HK-2 (cell line): ENCODE measurements around the gene CTU2.

Experiments
- DNase-seq: peaks from one replicate; pipeline ENCODE4 v3.0.0-alpha.2; 2018; ENCODE audit not compliant: unreplicated experiment

The CTU2 gene

DNA sequence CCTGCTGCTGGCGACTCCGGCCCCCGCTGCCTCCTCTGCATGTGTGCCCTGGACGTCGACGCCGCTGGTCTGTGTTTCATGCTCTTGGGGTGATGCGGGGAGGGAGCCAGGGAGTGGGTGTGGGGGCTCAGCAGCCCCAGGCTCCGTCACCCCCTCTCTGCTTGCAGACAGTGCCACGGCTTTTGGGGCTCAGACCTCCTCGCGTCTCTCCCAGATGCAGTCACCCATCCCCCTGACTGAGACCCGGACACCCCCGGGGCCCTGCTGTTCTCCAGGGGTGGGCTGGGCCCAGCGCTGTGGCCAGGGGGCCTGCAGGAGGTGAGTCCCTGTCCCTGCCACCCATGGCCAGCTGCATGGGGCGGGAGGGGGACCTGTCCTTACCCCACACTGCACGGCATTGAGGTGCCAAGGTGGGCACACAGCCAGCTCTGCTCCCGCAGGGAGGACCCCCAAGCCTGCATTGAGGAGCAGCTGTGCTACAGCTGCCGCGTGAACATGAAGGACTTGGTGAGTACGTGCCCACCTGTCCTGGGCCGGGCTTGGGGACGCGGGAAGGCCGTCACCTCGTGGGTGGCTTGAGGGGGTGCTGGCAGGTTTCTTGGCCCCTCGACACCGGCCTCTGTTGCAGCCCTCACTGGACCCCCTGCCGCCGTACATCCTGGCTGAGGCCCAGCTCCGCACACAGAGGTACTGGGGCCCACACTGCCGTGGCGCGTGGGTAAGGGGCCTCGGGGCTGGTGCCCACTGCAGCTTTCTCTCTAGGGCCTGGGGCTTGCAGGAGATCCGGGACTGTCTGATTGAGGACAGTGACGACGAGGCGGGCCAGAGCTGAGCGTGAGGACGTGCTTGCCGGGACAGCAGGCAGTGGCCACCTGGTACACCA, 8.4 kb downstream of the CTU2 start:
- DNase-seq = no peak

DNA sequence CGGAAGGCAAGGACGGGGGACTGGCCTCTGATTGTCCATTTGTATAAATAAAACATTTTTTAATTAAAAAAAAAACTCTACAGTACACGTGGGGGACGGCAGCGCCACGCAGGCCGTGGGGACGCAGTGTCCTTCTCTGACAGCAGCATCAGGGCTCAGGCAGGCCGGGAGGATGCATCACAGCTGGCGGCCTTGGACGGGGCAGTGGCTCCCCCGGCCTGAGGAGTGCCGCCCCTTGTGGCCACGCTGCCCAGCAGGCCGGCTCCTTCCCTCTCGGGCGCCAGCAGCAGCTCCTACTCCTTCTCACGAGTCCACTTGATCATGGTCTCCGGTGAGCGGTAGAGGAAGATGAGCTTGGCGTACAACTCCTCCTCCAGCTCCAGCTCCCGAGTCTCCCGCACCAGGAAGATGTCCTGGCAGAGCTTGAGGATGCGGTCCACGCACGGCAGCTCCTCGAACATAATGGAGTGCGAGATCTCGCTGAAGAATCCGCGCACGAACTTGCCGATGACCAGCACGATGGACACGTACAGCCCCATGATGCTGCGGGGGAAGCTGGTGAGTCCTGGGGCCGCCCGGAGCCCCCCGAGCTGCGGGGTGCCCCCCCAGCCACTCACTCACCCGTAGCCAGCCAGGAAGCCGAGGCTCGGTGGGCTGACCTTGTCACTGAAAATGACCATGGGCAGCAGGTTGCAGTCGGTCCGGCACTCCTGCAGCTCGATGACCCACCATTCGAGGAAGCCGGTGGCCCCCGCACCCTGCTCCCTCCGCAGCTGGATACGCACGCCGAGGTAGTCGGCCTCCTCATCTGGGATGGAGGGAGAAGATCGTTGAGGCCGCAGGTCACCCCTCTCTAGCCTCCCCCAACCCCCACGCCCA, 9.2 kb downstream of the CTU2 start:
- no peak for DNase-seq

DNA sequence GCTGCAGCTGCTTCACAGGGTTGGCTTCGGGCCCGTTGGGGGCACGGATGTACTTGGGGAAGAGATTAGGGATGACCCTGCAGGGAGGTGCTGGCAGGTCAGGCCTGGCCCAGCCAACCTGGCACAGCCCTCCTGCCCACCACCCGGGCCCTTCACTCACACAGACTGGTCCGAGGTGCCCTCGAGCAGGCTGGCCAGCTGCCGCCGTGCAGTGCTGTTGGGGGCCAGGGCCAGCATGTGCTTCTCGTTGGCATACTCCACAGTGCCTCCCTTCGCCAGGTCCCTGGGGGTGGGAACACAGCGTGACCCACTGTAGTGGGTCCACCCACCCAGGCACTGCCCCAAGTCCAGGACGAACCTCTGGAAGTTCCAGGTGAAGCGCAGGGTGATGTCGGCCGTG, 9.9 kb downstream of the CTU2 start:
- no peak for DNase-seq

DNA sequence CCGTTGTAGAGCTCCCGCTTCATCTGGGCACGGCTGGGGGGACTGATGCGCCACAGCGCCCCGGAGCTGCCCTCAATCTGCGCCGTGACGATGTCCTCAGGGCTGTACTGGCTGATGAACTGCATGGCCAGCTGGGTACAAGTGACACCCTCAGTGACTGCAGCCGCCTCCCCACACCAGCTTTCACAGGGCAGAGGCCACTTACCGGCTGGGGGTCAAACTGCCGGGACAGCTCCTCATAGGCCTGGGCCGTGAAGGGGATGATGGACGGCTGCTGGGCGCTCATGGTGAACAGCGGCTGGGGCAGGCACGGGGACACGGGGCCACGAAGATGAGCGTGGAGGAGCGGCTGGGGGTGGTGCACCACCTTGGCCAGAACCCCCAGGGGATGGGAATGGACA, 10.3 kb downstream of the CTU2 start:
- no peak for DNase-seq

DNA sequence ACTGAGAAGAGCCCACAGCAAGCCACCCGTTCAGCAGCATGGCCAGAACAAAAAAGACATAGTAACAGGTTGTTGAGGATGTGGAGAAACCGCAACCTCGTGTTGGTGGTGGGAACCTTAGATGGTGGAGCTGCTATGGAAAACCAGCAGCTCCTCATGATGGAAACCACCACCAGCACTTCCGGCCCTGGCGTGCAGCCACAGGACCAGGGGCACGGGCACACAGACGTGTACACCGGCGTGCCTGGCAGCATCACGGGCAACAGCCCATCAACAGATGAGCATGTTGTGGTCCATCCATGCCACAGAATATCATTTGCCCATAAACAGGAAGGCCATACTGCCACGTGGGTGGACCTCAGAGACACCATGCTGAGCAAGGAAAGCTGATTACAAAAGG, 11.9 kb downstream of the CTU2 start:
- DNase-seq = no peak

DNA sequence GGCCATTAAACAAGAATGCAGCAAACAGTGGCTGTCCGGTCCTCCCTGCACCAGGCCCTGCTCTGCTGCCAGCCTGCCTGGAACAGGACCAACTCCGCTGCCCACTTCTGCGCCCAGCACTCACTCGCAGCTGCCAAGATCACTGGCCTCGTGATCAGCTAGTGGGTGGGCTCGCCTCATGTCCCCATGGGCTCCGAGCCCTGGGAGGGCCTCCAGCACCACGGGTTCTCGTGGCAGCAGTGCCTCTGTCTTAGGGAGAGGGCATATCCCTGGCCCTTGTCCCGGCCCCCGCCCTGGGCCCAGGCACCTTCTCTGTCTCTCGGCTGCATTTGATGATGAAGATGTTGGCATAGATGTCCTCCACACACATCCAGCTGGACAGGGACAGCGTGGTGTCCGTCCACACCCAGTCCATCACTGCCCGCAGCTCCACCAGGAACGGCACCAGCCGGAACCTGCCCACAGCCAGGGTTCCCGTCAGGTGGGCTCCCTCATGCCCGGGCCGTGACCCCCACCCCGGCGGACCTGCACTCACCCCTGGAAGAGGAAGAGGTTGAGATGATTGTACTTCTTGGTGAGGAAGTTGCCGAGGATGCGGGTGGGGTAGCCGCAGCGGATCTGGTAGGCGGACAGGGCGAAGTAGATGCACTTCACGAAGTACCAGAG, 13.1 kb downstream of the CTU2 start:
- DNase-seq = no peak

DNA sequence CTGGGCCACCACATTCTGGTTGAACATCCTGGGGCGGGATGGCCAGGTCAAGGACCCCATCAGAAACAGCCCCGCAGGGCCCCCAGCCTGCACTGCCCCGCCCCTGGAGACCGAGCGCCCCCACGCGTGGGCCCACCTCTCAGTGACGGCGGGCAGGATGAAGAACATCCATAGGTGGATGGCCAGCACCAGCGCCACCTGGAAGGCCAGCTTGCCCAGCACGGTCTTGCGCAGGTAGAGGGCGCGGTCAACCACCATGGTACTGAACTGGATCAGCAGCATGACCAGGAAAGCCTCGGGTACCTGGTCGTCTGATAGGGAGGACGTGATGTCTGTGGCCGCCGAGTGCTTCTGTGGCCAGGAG, 13.6 kb downstream of the CTU2 start:
- DNase-seq = no peak

DNA sequence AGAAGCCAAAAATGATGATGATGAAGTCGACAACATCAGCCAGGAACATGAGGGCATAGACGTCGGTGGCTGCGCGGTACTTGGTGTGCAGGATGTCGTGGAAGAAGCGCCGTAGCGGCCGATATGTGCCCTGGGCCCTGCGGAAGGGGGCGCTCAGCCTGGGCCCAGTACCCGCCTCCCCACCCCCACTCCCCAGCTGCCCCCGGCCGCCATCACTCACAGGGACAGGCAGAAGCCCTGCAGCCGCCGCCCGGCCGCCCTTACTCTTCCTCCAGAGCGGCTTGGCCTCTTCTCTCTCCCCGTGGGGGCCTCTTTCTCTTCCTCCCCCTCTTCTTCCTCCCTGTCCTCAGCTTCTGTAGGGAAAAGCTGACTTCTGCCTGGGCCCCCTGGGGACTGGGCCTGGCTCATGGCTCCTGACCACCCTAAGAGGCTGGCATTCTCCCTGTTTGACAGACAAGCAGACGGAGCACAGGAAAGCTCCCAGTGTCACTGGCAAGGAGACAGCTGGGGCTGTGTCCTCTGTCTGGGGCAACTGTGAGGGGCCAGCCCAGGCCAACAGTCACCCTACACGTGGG, 14.2 kb downstream of the CTU2 start:
- DNase-seq = no peak

DNA sequence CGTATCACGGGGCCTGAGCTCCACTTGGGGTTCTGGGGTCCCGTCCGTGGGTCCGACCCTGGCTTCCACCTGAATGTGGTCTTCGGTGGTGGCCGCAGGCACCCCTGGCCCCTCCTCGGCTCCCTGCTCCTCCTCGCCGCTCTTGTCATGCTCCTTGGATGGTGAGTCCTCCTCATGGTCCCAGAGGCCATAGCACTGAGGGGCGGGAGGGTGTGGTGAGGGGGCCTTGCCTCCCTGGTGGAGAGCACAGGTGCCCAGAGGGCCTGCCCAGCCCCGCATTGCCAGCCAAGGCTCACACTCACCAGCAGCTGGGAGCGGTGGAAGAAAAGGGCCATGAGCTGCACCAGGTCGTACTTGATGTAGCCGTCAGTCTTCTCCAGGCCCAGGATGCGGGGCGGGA, 14.9 kb downstream of the CTU2 start:
- no peak for DNase-seq

DNA sequence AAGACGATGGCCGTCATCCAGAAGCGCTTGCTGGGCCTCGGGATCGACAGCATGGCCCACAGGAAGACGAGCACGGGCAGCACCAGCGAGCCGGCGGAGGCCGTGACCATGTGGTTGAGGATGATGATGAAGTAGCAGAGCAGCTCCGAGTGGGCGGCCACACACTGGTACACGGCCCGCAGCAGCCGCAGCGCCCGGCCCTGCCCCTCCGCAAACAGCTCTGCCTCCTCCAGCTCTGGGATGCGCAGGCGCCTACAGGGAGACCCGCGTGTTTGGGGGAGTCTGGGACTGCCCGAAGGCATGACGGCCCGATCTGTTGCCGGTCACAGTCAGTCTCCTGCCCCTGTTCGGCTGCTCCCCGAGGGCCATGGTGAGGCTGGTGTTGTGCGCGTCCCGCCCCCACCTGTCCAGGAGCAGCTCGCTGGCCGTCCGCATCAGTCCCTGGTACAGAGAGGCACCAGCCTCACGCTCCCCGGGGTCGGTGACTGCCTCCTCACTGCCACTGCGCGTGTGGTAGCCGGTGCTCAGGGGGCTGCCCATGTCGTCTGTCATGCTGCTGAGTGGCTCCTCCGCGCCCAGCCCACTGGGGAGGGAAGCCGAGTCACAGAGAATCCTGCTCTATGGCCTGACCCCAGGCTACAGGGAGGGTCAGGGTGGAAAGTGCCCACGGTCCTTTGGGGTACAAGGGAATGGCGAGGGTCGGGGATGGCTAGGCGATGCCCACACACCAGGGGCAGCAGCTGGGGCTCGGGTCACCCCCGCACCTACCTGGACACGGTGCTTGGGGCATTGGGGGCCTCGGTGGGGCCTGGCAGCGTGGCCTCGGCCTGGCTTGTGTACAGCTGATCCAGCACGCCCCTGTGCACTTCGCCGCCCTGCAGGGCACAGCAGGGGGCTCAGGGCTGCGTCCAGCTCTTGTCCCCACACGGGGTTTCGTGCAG, 15.8 kb downstream of the CTU2 start:
- no peak for DNase-seq

DNA sequence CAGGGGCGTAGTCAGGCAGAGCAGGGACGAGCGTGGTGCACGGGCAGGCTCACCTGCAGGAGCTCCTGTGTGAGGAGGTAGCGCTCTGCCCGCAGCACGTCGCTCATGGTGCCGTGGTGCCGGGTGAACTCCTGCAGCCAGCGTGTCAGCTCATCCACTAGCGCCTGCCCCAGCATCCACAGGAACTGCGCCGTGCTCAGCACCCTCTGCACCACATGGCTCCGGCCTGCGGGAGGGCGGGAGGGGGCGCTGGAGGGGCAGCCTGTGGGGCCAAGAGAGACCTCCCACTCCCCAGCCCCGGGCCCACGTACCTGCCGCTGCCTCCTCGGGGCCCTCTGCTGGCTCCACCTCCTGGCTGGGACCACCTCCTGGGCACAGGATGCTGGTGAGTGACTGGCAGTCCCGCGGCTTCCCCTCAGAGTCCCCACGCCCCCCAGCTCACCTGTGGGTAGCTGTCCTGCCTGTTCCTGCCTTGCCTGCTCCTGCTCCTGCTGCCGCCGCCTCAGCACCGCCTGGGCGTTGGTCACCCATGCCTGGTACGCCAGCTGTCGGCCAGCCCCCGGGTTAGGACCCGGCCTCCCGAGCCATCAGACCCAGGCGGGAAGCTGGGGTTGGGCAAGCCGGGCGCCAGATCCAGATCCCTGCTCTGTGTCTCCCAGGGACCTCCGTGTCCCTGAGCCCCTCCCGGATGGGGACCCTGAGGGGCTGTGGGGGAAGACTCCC, 16.6 kb downstream of the CTU2 start:
- DNase-seq = no peak

DNA sequence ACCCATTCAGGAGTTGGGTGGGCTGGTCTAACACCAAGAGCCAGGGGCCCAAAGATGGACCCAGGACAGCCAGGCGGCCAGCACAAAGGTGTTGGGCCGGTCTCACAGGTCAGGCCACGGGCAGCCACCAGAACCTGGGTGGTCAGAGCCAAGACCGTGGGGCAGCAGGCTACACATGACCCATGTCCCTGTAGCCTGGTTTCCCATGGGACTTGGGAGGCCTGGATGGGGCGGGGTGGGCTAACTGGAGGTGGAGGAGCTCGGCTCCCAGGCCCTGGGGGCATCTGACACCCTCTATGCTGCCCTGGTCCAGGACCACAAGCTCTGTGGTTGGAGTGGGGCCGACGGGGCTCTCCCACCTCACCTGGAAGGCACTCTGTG, 17.2 kb downstream of the CTU2 start:
- DNase-seq = no peak

DNA sequence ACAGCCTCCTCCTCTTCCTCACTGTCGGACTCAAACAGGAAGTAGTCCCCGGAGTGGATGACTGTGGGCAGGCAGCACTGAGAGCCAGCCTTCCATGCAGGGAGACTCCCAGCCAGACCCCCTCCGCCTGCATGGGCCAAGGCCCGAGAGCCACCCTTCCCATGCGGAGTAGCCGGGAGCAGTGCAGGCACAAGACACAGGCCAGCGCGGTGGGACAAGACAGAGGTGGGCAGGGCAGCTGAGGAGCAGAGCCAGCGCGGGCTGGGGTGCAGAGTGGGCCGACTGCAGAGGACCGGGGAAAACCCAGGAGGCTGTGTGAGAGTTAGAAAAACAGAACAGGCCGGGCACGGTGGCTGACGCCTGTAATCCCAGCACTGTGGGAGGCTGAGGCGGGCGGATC, 17.6 kb downstream of the CTU2 start:
- DNase-seq = no peak

DNA sequence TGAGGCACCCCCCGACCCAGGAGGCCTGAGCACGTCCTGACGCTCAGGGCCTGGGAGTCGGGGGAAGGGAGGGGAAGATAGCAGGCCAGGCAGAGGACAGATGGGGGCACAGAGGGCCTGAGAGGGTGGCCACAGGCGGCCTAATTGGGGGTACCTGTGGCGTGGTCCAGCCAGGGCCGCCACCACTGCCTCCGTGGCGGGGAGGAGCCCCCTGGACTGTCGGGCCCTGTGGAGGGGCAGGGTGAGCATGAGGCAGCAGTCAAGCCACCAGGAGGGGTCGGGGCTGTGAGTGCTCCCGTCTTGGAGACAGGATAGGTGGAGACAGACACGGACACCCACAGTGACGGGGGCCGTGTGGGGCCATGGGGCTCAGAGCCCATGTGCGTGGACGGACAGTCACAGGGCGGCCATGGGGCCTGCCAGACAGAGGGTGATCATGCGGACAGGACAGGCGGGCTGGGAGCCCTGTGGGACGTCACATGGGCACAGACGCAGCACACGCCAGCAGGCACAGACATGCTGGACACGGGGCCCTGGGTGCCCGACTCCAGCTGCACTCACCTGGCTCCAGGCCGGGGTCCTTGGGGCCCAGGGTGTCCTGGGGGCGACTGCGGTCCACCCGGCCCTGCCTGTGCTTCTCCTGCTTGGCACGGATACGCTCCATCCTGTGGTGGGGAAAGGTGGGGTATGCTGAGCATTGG, 18.7 kb downstream of the CTU2 start:
- no peak for DNase-seq

DNA sequence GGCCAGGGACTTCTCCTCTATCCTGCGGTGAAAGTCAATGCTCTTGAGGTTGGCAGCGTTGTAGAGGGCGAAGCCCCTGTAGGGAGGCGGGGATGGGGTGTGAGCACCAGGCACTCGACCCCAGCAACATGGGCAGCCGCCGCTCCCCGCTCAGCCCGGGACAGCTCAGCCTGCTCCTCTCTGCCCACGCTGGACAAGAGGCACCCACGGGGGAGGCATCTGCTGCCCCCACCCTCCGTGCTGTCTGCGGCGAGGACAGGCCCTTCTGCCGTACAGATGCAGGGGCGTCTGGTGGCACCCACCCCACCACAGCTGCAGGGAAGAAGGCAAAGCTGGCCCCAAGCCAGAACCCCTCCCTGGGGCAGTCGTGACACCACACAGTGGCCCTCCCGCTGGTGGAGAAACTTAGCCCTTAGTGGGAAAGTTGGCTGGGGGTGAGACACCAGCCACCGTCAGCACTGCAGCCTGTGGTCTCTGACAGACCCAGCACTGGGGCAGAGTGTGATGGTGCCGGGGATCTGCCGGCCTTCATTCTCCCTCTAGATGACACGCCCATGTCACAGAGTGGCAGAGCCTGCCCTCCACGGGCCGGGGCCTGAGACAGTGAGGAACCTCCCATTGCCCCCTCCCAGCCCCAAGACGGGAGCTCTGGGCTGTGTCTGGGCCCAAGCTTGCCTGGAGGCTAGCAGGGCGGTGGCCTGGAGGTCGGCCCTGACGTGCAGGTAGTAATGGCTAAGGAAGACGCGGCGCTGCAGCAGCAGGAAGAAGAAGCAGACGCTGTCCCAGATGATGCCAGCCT, 19.5 kb downstream of the CTU2 start:
- DNase-seq = no peak

DNA sequence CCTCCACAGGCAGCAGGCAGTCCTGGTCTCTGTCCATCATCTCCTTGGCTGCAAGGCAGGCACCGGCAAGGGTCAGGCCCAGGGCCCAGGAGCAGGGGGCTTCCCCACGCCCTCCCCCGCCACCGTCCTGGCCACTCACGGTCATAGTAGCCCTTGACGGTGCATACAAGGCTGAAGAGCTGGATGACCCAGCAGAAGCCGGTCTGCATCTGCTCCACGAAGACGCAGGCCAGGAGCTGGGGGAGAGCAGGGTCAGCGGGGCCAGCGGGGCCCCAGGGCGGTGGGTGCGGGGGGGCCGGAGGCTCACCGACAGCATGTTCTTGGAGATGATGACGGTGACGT, 20.1 kb downstream of the CTU2 start:
- no peak for DNase-seq

DNA sequence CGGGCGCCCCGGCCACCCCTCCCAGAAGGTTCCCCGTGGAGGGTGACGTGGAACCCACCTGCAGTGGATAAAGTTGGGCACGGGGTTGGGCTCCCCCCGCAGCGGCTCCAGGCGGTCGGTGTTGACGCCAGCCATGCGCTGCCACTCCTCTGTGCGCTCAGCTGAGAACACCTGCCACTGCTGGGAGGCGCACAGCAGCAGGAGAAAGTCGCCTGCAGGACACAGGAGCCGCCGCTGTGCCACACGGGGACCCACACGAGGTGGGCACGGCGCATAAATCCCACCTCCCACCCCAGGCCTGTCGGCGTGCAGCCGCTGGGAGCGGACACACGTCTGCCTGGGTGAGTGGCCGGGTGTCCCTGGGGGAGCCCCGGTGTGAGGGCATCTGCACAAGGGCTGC, 20.7 kb downstream of the CTU2 start:
- DNase-seq = no peak

DNA sequence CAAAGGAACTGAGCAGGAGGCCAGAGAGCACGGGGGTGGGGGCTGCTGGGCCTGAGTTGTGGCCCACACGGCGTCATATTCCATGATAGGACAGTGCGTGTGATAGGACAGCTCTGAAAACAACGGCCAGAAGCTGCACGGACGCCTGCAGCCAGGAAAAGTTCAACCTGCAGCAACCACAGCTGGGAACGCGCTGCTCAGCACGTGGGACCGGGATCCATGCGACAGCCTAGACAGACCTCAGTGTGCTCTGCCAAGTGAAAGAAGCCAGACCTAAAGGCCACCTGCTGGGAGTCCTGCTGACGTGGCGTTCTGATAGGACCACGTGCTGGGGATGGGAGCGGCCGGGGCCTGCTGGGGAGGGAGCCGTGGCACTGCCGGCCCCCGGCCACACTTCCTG, 21.6 kb downstream of the CTU2 start:
- no peak for DNase-seq
